Embryonic facial prominence (tissue), 1 donor: ENCODE data around the gene SLC2A6.

ENCODE experiments used
- DNase-seq: peaks from one replicate; pipeline ENCODE4 v3.0.0-alpha.2; 2016; ENCODE audit errors: extremely low spot score

Gene SLC2A6

GRCh38 chr9:133478851-133479711 is at the start of gene SLC2A6:
Gene SLC2A6, minus strand, starts transcription at chr9:133479099. Its CDS starts 40 bp downstream, at chr9:133479059.
- DNase-seq: no peak

GRCh38 chr9:133528001-133528875 is 49.3 kb upstream of the SLC2A6 start:
- DNase-seq: no peak

DNA sequence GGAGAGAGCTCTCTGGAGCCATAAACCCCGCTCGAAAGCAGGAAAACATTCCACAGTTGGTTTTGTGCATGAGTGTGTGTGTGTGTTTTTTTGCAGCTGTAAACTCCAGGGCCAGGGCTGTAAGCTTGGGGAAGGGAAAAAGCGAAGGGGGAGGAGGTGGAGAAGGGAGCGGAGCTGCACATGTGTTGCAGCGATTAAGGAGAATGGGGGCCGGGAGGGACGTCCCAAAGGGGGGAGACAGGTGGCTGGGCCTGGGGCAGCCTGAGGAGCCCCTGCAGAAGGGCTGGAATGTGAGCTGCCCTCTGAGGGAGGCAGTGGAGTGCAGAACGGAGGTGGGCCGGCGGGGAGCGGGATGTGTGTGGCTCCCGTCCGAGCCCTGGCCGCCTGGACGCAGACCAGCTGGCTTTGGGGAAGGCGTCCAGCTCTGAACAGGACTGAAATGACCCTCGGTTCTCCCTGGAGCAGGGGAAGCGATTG is 48.6 kb upstream of the SLC2A6 start:
- DNase-seq: no peak

GRCh38 chr9:133526721-133527321 is 47.9 kb upstream of the SLC2A6 start:
- no peak for DNase-seq

GRCh38 chr9:133525677-133526076 is 46.8 kb upstream of the SLC2A6 start:
- DNase-seq: no peak

DNA sequence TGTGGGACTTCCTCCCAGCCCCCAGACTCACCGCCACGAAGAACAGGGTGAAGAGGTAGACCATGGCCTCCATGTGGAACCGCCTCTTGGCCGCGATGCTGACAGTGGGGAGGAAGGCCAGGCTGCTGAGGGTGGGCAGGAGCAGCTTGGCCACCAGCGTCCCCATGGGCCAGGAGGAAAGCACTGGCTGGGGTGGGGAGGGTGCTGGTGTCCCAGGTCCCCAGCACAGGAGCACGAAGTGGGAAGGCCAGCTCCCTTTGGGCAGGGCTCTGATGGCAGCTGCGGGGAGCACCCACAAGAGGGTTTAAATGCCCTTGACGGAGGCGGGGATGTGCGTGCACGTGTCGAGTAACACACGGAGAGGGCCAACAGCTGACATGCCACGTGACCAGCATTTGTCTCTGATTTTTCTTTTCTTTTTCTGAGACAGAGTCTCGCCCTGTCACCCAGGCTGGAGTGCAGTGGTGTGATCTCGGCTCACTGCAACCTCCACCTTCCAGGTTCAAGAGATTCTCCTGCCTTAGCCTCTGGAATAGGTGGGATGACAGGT is 45.9 kb upstream of the SLC2A6 start, which contains the start of gene MYMK:
MYMK (minus strand) TSS at position 281 of the 550 bp plus-strand sequence; CDS start at position 166, 115 bp downstream.
- DNase-seq: no peak

DNA sequence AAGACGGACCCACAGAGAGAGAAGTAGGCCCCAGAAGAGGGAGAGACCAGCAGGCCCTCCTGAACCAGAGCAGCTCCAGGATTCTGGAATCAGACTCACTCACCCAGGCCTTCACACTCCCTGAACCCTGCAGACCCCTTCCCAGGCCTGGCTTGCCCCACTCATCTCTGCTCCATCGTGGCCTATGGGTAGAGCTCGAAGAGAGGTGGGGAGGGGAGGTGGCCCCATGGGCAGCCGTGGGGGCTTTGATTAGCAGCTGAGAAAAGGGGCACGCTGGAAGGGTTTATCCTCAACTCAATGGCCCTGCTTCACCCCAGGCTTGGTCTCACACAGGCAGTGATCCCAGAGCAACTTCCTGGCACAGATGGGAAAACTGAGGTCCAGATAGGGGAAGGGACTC is 45.2 kb upstream of the SLC2A6 start:
- DNase-seq: no peak

DNA sequence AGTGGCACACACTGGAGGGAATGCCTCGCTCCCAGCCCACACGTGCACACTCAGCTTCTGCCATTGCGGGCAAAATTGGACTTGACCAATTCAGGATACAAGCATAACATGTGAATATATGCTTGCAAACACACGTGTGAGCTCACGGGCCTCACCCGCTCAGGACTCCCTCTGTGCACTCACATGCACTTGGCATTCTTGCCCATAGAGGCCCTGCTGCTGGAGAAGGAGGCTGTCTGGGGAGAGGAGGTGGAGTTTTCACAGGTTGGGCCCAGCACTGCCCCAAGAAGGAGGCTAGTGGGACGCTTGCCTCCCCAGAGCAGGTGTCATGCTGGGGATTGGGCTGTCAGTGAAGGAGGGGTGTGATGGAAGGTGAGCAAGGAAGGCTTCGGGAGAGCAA is 44.2 kb upstream of the SLC2A6 start:
- DNase-seq: no peak

- DNase-seq: no peak
Measured at GRCh38 chr9:133522073-133522910, 43.4 kb upstream of the SLC2A6 start.

GRCh38 chr9:133521122-133522072 is 42.5 kb upstream of the SLC2A6 start:
- DNase-seq: no peak

DNA sequence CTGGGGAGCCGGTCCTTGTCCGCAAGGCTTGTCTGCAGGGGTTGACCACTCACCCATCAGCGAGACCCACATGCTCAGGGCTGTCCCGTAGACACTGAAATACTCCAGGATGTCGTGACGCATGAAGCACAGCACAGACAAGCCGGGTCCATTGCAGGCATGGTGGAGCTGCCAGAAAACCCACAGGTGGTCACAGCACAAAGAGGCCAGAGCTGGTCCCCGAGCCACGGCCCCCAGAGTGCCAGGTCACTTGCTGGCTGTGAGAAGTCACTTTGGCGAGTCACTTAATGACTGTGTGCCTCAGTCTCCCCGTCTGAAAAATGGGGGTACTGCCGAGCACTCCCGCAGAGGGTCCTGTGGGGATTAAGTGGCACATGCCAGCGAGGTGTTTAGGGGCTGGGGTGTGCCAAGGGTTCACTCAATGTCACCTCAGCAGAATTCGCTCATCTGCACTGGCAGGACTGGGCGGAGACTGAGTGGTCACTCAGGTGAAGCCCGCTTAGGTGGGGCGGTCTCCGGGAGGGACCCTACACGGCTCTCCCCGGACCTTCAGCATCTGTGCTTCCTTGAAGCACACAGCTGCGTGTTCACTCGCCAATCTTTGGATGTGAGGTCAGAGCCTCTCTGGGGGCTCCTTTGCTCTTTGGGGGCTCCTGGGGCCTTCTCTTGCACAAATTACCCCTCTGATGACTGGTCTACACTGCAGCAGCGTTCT is 41.4 kb upstream of the SLC2A6 start:
- DNase-seq: no peak

DNA sequence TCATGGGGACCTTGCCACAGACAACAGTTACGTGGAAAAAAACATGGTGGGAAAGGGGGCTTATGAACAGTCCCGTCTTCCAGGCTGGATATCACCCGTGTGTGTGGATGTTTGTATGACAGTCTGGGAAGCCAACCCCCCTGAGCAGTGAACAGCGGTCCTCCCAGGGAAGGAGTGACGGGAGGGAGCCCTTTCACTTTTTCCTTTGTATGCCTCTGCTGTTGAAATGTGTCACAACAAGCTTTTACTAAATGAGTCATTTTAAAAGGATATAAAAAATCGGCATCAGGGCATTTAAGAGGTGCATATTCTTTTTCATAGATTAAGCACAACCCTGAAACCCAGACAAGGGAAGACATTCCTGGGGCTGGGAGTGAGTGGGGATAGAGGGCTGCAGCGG is 40.8 kb upstream of the SLC2A6 start:
- DNase-seq: no peak

DNA sequence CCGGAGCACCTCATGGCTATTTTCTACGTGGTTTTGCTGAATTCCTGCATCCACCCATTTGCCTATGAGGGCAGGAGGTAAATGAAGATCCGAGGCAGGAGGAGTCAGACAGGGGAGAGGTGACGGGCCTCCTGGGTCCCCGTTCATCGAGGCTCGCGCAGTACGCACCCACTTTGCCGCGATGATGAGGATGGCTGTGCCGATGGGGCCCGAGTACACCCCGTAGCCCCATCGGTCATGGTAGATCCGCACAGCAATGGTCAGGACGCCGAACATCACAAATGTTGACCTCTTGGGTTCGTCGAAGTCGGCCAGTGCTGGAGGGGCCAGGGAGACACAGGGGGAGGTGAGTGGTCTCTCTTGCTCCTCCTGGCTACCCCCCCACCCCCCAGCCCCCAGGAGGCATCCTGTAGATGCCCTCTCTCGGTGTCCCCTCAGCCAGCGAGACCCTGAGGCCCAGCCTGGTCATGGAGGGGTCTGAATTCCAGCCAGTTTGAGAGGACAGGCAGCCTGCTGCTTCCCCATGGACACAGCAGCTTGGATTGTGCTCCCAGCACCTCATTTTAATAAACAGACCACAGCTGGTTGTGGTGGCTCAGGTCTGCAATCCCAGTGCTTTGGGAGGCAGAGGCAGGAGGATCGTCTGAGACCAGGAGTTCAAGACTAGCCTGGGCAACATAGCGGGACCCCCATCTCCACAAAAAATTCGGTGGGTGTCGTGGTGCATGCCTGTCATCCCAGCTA is 40.0 kb upstream of the SLC2A6 start:
- DNase-seq: no peak

- no peak for DNase-seq
Measured at GRCh38 chr9:133518200-133518599, 39.3 kb upstream of the SLC2A6 start.

GRCh38 chr9:133517711-133518110 is 38.8 kb upstream of the SLC2A6 start:
- no peak for DNase-seq

DNA sequence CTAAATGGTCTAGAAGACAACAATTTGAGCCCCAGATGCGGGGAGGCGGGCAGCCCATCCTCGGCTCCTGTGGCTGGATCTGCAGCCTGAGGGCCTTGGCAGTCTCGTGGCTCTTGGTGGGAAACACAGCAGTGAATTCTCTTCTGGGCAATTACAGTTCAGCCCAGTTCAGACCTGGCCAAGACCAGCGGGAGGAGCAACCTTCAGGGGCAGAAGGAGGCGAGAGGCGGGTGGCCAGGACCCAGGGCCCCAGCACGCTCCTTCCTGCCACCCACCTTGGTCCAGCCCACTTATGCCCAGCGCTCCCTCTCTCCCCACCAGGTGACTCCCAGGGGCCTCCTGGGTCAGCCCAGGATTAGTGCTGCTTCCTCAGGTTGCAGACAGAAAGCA is 38.1 kb upstream of the SLC2A6 start:
- DNase-seq: no peak

DNA sequence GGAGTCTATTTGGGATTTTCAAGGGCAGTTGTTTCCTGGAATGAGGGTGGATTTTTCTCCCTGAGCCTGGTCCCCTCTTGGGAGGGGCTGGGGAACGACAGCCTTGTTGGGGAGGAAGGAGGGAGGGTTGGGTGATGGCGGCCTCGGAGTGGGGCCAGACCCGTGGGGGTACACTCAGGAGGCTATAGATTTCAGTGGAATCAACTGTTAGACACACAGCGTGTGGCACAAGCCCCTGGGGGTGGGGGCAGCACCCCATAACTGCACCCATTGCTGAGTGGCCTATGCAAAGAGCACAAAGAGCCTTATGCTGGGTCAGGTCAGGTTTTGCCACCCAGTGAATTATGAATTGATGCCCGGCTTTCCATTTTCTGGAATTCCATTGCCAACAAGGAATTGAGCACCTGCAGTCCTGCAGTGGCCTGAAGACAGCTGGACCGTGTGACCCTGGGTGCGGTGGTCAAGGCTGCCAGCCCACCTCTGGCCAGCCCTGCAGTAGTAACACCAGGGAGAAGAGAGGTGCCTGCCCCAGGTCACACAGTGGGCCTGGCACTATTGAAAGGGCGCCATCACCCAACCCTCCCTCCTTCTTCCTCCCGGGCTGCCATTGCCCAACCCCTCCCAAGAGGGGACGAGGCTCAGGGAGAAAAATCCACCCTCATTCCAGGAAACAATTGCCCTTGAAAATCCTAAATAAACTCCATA is 37.5 kb upstream of the SLC2A6 start:
- no peak for DNase-seq
